GM19023 (cell line): ENCODE data around the gene TMTC2.
"Not testable (repeated sequence)": the region's sequence is repeated elsewhere in the genome, so short reads cannot be mapped to it uniquely, and the experiment has no call there.

ENCODE experiments used
- ATAC-seq: cut with Tn5 transposase; IDR thresholded peaks from one replicate; pipeline ENCODE4 v1.9.1; 2021; ENCODE audit warnings: mild to moderate bottlenecking, moderate library complexity; ENCODE audit not compliant: unreplicated experiment

Gene TMTC2

DNA sequence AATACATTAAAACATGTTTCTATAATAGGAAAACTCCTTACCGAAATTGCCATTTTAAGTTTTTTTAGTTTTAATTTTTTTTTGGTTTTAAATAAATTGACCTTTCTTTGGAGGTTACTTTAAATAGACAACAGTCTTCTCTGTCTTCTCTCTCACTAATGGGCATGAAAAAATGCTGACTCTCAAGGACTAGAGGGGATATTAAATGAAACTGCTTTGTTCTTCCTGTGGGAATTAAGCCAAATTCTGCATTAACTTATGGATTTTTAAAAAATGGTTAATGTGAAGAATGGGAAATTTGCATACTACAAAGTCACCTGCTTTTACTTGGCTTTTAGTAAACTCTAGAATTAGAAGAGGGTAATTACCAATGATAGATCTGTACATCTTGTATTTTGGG, 378.9 kb downstream of the TMTC2 start:
- no peak for ATAC-seq

DNA sequence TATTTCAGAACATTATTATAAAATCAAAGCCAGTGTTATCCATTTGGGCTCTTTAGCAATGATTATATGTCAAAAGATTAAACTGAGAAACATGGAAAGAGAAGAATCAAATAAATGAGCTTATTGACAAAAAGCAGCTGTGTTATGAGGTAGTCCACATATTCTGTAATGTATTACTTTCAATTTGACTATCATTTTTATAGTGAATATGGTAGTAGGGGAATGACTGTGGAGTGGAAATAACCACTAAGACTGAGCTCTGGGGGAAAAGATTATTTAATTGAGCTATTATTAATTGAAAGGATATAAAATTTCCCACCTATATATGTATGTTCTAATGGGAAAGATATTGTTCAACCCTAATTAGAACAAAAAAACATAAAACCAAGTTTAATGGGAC, 381.3 kb downstream of the TMTC2 start:
- ATAC-seq, result no peak

DNA sequence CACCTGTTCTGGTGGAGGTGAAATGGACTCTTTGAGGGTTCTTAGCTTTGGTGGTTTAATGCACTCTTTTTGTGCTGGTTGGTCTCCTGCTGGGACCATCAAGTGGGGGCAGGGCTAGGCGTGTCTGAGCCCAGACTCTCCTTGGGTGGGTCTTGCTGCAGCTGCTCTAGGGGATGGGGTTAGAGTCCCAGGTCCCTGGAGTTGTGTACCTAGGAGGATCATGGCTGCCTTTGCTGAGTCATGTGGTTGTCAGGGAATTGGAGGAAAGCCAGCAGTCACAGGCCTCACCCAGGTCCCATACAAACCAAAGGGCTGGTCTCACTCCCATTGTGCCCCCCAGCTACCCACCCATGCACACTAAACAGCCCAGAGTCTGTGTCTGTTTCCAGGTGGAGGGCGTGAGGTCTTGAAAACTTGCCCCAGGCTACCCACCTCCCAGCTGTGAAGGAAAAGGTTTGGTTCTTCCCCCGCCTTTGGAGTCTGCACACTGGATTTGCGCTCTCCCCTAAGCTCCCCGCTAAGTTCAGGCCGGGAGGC, 387.7 kb downstream of the TMTC2 start:
- ATAC-seq, result no peak

DNA sequence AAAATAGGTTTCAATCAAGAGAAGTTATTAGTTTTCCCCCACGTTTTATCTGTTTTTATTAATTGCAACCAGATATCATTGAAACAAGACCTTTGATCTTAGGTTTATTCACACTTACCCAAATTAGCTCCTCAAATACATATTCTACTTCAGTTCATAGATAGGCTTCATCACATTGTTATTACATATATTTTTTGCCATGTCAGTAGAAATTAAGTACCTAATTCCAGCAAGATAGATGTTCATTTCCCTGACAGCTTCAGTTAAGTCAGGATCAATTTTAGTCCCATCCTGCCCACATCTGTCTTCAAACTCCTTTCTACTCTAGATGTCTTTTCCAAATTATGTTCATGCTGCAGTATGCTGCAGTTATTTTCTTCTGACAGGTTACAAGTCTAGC, 388.8 kb downstream of the TMTC2 start:
- no peak for ATAC-seq

DNA sequence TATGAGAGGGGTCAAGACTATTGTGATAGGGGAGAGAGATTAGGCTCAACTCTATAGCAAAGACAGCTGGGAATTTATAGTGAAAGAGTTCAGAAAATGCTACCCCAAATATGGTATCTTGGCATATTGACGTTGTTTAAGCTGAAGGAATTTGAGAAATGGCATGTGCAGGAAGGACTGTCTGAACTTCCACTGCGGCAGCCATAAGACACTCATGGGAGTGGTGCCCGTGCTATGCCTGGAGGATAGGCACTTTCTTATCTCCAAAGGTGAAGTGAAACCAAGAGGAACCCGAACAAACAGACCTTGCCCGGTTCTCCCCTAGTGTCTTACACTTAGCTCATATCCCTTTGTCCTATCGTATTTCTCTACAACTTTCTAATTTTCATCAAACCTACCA, 390.3 kb downstream of the TMTC2 start:
- ATAC-seq, result no peak

DNA sequence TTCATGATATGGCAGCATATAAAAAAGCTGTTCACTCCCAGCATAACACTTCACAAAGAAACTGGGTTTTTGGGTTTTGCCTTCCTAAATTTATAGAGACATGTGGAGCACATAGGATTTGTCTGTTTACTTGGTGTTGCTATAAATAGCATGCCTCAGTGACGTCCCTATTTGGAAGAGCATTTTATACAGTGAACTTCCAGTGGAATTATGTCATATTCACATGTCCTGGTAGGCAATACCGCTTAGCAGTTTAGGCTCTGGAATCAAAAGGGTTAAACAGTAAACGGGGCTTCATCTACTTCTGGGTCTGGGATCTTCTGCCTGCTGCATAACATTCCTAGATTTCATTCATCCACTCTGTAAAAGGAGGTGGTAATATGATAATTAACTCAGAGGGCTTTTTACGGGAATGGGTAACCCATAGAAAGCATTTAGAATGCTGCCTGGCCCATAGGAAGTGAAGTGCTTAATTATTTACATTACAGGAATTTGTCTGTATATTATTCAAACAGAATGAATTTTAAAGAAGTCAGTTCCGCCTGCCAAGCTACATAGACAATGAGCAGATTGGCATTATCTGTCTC, 396.1 kb downstream of the TMTC2 start:
- ATAC-seq, result no peak

DNA sequence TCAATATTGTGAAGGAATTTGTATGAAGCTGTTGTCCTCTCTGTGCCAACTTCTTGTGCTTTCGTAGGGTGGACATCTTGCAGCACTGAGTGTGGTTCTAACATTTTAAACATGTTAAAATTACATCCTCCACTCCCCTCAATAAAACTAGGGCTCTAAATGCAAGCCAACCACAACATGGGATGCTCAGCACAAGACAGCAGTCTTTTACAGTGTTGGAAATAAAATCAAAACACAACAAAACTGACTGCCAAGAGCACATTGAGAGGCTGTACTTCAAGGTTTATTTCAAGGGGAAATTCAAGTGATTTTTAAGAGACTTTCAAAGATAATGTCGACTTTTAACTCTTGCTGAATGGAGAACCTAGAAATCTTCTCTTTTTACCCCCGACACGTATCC, 396.9 kb downstream of the TMTC2 start:
- ATAC-seq, result no peak

DNA sequence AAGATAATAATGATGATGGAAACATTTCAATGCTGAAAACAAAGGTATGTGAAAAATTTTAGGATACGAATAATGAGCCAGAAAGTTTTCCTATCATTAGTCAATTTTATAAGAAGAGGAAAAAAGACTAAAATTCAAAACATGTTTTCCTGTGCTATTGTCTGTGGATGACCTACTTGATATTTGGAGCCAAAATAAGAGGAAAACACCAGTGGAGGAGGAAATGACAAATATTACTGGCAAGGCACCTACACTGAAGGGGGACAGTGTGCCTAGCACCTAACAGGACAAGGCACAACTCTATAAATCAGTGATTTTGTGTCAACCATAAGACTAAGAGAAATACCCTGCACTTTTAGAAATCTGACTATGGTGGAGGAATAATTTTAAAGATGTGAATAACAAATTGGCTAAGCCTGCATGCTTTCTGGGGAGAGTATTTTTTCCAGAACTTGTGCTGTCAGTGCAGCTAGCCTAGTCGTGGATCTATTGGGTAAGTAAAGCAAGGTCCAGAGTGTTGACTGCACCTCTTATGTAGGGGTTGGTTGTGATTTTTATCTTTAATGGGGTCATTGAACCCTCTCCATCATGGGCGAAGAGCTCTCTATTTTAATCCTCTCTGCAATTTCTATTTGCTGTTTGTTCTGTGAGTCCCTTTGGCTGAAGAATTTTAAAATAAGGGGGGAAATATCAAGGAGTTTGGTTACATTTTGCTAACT, 398.0 kb downstream of the TMTC2 start:
- ATAC-seq, result no peak

DNA sequence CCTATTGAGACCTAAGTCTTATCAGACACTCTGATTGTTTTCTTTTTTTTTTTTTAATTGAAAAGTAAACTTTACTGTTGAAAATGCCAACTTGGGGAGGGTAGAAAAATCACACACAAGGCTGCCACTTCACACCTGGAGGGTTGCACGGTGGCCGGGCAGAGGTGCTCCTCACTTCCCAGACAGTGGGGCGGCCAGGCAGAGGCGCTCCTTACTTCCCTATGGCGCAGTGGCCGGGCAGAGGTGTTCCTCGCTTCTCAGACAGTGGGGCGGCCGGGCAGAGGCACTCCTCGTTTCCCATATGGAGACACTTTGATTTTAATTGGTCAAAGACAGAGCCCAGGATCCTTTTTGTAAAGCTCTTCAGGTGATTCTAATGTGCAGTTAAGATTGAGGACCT, 399.3 kb downstream of the TMTC2 start:
- ATAC-seq, result no peak

DNA sequence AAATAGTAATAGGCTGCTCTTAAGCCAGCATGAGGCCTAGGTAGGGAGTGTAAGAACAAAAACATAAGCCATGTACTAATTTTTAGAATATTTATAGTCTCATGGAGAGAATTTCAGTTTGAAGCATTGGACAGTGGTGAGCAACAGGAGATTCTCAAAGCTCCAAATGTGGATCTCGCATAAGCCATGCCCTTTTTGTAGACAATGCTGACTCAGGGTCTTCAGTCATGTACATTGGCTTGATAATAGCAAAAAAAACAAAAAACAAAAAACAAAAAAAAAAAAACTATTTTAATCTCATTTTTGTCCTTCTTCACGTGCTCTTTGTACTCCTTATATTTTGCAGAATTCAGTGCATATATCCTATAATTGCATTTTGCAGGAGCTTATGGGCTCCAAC, 402.9 kb downstream of the TMTC2 start:
- no peak for ATAC-seq

DNA sequence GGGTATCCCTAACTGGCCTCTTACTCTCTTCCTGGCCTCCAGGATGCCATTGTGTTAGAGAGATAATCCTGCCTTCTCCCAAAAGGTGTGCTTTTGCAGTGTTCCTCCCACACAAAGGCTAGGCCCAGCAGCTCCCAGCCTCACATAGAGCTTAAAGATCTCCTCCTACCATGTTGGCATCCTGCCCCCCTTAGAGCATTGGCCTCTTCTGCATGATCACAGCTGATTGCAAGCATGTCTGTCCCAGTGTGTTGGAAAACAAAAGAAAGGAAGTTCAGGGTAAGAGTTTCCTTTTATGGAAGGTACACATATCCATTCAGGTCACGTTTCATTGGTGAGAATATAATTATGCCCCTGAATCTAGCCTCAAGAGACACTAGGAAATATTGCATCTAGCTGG, 405.4 kb downstream of the TMTC2 start:
- ATAC-seq, result no peak

DNA sequence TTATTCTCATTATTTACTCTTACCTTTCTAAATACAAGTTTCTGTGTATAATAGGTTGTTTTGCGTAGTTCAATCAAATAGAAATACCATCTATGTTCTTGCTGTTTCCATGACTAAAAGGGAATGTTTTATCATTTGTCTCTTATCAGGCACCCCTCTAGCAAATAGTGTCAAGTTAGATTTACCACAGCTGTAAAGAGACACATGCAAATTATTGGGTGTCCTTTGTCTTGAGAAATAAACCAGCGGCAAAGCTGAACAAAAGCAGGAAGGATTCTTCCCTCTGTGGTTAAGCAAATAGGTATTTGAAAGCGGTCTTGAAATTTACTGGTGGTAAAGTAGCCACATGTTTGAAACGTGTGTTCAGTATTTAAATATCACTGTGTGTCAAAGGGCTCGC, 405.9 kb downstream of the TMTC2 start:
- no peak for ATAC-seq

DNA sequence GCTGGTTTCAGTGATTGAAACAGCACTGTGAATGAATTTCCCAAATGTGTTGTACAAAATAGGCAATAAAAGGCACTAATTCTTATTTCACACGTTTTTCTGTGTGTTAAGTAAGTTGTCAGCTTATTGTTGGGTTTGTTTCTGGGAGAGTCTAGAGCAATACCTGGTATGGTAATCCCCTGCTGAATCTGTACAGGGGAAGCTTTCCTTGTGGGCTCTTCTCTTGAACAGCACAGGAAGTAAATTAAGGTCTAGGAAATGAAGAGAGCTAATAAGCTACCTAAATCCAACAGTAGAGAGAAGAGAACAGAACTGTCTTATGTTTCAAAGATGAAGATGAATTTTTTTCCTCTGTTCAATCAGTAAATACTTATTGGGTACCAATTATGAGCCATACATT, 406.7 kb downstream of the TMTC2 start:
- ATAC-seq, result no peak

DNA sequence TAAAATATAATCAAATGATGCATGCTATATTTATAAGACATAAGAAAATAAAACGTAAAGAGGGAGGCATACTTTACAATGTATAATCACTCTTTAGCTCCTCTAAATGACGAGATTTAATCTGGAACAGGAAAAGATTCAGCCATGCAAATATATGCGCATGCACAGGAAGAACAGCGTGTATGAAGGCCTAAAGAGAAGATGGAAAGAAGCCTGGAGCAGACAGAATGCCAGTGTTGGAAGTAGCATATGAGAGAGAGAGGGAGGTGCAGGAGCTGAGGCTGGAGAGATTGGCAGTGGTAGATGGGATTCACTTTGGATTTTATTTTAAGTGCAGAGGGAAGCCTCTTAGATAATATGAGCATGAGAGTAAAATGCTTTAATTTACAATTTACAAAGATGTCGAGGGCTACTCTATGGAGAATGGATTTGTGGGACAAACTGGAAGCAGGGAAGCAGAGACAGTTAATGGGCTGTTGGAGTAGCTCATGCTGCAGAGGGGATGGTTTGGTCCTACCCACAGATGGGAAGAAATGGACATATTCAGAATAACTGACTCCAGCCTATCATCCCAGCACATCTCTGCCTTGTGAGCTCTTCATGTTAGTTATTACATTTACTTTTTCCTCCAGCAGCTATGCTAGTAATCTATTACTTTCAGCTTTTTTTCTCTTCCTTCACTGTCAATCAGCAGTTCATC, 411.1 kb downstream of the TMTC2 start:
- no peak for ATAC-seq

DNA sequence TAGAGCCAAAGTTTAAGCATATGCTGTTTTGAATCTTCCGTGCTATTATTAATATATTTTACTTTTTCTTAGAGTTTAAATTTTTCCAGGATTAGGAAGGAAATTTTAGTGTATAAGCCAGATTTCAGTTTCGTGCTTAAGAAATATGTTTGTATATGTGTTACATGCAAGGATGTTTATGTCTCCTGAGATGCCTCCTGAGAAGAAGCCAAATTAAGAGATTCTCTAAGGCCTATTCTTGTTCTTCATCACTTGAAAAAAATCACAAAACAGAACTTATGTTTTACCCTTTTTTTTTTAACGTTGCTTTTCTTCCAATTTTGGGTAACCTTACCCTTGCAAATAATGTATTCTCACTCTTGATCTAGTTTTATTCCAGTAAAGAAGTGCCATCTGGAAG, 412.7 kb downstream of the TMTC2 start:
- no peak for ATAC-seq

DNA sequence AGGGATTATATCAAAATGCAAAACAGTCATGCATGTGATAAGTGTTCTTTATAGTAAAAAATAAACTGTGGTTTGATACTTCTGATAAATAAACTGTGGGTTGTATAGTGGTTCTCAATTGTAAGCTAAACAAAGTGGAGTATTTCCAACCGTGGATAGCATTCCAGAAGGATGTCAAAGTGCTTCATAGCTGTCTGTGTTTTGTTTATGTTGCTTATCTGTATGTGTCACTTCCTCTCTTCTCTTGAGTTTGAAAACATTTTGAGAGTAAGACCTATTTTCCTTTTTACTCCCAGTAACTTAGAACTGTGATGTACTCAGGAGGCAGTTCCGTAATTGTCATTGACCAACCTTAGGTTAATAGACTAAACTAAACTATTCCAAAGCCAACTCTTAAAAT, 415.8 kb downstream of the TMTC2 start:
- no peak for ATAC-seq

DNA sequence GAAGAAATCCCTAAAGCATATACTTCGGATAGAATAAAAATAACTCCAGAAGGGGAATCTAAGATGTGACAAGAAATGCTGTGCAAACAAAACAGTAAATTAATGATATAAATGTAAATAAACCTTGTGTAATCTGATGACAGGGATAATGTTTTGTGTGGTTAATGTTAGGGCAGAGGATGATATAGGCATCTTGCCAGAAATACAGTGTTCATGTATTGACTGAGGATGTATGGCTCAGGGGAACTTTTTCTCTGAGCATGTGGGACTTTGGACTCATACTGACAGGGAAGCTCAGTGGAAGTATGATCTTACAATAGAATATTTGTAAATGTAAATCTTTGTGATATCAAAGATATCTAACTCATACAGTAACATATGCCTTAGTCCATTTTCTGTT, 420.2 kb downstream of the TMTC2 start:
- no peak for ATAC-seq

DNA sequence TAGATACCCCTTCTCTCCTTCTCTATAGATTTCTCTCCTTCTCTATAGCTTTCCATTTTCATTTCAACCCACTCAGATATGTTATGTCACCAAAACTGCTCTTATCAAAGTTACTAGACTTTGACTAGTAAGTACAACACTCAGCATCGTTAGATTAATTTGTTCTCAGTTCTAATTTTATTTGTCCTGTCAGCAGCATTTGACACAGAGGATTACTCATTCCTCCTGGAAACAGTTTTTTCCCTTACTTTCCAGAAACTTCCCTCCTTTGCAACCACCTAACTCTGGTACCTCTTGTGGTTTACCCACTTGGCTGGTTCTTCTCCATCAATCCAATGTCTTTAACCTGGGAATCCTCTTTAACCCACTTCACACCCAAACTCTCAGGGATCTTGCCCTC, 423.7 kb downstream of the TMTC2 start:
- ATAC-seq, result no peak

DNA sequence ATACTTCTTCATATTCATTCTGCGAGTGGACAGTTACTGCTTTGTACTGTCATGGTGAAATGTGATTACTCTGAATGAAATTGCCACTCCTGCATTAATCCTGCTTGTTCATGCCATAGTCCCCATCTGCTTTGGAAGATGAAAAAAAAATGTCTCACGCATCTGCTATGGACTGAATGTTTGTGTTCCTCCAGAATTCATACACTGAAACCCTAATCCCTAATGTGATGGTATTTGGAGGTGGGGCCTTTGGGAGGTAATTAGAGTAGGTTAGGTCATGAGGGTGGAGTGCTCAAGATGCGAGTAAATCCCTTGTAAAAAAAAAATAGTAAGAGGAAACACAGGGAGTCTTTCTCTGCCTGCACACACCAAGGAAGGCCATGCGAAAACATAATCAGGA, 427.2 kb downstream of the TMTC2 start:
- ATAC-seq, result no peak

DNA sequence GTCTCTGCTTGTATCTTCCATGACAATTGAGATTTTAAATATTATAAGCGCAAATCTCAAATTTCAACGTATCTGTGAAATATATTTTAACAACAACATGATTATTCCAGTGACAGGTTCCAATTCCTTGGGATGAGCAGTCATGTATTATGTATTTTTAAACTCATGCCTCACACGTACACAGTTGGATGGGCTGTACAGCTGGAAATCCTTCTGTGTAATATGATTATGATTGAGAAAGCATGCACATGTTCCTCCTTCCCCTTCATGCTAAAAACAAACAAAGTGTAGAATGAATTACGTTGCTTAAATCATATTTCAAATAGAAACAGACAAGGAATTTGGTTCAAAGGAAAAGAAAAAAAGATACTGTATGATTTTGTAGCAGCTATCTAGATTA, 428.3 kb downstream of the TMTC2 start:
- no peak for ATAC-seq

DNA sequence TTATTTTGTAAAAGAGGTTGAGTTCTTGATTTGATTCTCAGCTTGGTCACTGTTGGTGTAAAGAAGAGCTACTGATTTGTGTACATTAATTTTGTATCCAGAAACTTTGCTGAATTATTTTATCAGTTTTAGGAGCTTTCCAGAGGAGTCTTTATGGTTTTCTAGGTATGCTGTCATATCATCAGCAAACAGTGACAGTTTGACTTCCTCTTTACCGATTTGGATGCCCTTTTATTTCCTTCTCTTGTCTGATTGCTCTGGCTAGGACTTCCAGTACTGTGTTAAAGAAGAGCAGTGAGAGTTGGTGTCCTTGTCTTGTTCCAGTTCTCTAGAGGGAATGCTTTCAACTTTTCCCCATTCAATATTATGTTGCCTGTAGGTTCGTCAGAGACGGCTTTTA, 431.2 kb downstream of the TMTC2 start:
- ATAC-seq, result not testable (repeated sequence)
